GM18873 (cell line): ENCODE measurements around the gene CDK11B.
"Not testable (repeated sequence)": the region's sequence is repeated elsewhere in the genome, so short reads cannot be mapped to it uniquely, and the experiment has no call there.

Experiments used
- ATAC-seq: cut with Tn5 transposase; IDR thresholded peaks from one replicate; pipeline ENCODE4 v1.9.1; 2021; ENCODE audit warnings: mild to moderate bottlenecking, moderate library complexity, moderate number of reproducible peaks; ENCODE audit not compliant: unreplicated experiment, low FRiP score

Gene CDK11B

GRCh38 chr1:1662830-1663560 is 4.2 kb upstream of the CDK11B start:
- not testable (repeated sequence) for ATAC-seq

- ATAC-seq = not testable (repeated sequence)
These were observed 3.6 kb upstream of the CDK11B start for GRCh38 chr1:1662392-1662791.

- not testable (repeated sequence) for ATAC-seq
These were observed 10.5 kb downstream of the CDK11B start for GRCh38 chr1:1648265-1648664.

GRCh38 chr1:1647567-1648241 is 11.1 kb downstream of the CDK11B start:
- ATAC-seq = not testable (repeated sequence)

GRCh38 chr1:1646326-1646725 is 12.5 kb downstream of the CDK11B start:
- ATAC-seq = not testable (repeated sequence)

- not testable (repeated sequence) for ATAC-seq
These were observed 17.9 kb downstream of the CDK11B start for GRCh38 chr1:1640711-1641461.

- not testable (repeated sequence) for ATAC-seq
These were observed 18.7 kb downstream of the CDK11B start for GRCh38 chr1:1640081-1640480.

- not testable (repeated sequence) for ATAC-seq
These were observed 19.4 kb downstream of the CDK11B start for GRCh38 chr1:1639368-1639767.

GRCh38 chr1:1638528-1638927 is 20.3 kb downstream of the CDK11B start:
- ATAC-seq = not testable (repeated sequence)

- ATAC-seq = not testable (repeated sequence)
These were observed 21.3 kb downstream of the CDK11B start for GRCh38 chr1:1637479-1637875.

- ATAC-seq = not testable (repeated sequence)
These were observed 22.0 kb downstream of the CDK11B start for GRCh38 chr1:1636621-1637478.

- ATAC-seq = not testable (repeated sequence)
These were observed 24.2 kb downstream of the CDK11B start for GRCh38 chr1:1634613-1635012.

- ATAC-seq = not testable (repeated sequence)
These were observed 25.4 kb downstream of the CDK11B start for GRCh38 chr1:1633409-1633808.

GRCh38 chr1:1631782-1632420 is 26.9 kb downstream of the CDK11B start, which contains the start of gene MMP23B:
MMP23B (plus strand) TSS chr1:1632173; CDS start chr1:1632219, 46 bp downstream.
- ATAC-seq = no peak

- no peak for ATAC-seq
These were observed 27.6 kb downstream of the CDK11B start for GRCh38 chr1:1630965-1631781.

GRCh38 chr1:1630191-1630964 is 28.4 kb downstream of the CDK11B start:
- peak; percentile 57 for ATAC-seq

GRCh38 chr1:1629430-1630190 is 29.2 kb downstream of the CDK11B start:
- ATAC-seq = no peak
